GM12801 (cell line): ENCODE data around the gene PIK3C3.

Experiments
- CTCF ChIP-seq: IDR thresholded peaks from one replicate; pipeline ENCODE4 v1.5.1; 2011; ENCODE audit warnings: control low read depth; ENCODE audit not compliant: insufficient read length; ENCODE audit errors: extremely low read depth

Gene PIK3C3

GRCh38 chr18:41996020-41996419, 41.0 kb downstream of the PIK3C3 start:
- TF ChIP-seq CTCF, result no peak

GRCh38 chr18:41999751-42000150, 44.7 kb downstream of the PIK3C3 start:
- TF ChIP-seq CTCF, result no peak

- no peak for TF ChIP-seq CTCF
Observed at GRCh38 chr18:42001801-42002200, 46.8 kb downstream of the PIK3C3 start.

- TF ChIP-seq CTCF, result no peak
Observed at GRCh38 chr18:42004653-42005052, 49.6 kb downstream of the PIK3C3 start.

DNA sequence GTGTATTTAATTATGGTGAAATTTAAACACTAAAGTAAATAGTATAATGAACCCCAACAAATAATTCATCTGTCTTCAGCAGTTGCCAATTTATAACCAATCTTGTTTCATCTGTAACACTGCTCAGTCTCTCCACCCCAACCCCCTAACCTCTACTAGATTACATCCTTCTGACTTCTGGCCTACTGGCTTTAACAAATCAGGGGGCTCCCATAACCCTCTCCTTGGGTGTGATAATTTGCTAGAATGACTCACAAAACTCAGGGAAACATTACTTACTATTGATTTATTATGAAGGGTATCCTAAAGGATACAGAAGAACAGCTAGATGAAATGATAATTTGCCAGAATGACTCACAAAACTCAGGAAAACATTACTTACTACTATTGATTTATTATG, 50.7 kb downstream of the PIK3C3 start:
- no peak for TF ChIP-seq CTCF

DNA sequence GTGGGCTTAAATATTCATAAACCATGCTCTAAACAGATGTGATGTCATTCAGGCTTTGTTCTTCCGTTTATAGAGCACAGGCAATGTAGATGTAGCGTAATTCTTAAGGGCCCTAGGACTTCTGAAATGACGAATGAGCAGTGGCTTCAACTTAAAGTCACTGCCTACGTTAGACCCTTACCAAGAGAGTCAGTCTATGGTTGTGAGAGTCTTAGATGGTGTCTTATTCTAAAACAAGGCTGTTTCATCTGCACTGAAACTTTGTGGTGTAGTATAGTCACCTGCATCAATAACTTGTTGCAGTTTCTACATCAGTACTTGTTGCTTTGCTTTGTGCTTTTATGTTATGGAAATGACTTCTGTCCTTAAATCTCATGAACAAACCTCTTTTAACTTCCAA, 56.0 kb downstream of the PIK3C3 start:
- no peak for TF ChIP-seq CTCF

DNA sequence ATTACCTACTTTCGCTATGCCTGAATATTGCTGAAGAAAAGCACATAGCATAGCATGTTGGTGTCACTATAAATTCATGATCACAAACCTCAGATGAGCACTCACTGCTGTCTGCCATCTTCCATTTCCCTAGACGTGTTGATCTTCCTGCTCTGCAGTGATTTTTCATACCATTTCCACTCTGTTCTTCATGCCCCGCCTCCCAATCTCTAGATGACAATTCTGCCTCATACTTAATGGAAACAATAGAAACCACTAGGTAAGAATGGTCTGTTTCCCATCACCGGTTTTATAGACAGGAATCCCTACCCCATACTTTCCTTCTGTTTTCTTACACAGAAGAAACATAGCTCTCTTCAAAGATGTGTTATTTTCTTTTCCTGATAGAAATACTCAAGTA, 63.8 kb downstream of the PIK3C3 start:
- TF ChIP-seq CTCF, result no peak

GRCh38 chr18:42024131-42024530, 69.1 kb downstream of the PIK3C3 start:
- TF ChIP-seq CTCF, result no peak
